Nephron (organoid): ENCODE measurements around the gene SULT2A1.
"Not testable (repeated sequence)": the region's sequence is repeated elsewhere in the genome, so short reads cannot be mapped to it uniquely, and the experiment has no call there.

ENCODE experiments used
- H3K27ac Mint-ChIP-seq, 3 experiments: 2 replicates each; pipeline ENCODE4 v1.8.0; 2020; ENCODE audit warnings: mixed read lengths in 3 of 3, mild to moderate bottlenecking in 2 of 3, moderate library complexity in 1 of 3
- H3K27me3 Mint-ChIP-seq: 2 replicates; pipeline ENCODE4 v1.8.0; 2021; ENCODE audit warnings: low read depth, mild to moderate bottlenecking, moderate library complexity, mixed read lengths
- H3K36me3 Mint-ChIP-seq: 2 replicates; pipeline ENCODE4 v1.8.0; 2020; ENCODE audit warnings: low read depth, mixed read lengths
- H3K4me1 Mint-ChIP-seq: 2 replicates; pipeline ENCODE4 v1.8.0; 2020; ENCODE audit warnings: mixed read lengths
- H3K4me3 Mint-ChIP-seq, 3 experiments: 2 replicates each; pipeline ENCODE4 v1.8.0; 2020; ENCODE audit warnings: mild to moderate bottlenecking in 3 of 3, mixed read lengths in 3 of 3, moderate library complexity in 2 of 3
- H3K9me3 Mint-ChIP-seq: 2 replicates; pipeline ENCODE4 v1.8.0; 2020; ENCODE audit warnings: mixed read lengths
- TF ChIP-seq, protein P1 (sequence below), 3 experiments: fragments of 200-600 bp; sonication (generic); IDR thresholded peaks; one replicate each; pipeline ENCODE4 v1.5.0; 2021; ENCODE audit warnings: antibody characterized with exemption in 3 of 3; ENCODE audit not compliant: unreplicated experiment in 3 of 3

Gene SULT2A1

DNA sequence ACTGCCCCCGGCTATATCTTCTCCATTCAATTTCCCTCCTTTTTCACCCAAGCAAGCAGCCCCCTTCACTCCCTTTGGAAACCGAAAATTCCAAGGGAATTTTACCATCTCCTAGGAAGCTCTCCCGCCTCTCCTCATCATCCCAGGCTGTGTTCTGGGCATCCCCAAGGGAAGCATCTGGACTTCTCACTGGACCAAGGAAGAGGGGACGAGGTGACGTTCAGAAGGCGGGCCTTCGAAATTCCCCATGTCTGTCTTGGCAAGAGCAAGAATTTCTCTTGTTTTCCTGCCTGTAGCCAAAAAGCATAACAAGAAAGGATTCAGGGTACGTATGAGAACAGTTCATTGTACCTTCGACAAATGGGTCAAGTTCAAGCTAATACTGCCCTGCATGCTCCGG lies 20.9 kb downstream of the SULT2A1 start:
- no peaks in the 10 kb centered on the region for H3K9me3 Mint-ChIP-seq
- H3K36me3 Mint-ChIP-seq, result no peaks in the 10 kb centered on the region
- H3K4me1 Mint-ChIP-seq, result peaks cover 11% of the 10 kb centered on the region
- H3K27ac Mint-ChIP-seq, result peak overlapping the region in 2 of 3 experiments; percentile 57 to 69
- H3K4me3 Mint-ChIP-seq, result no peak overlapping the region
- TF ChIP-seq, protein P1, sequence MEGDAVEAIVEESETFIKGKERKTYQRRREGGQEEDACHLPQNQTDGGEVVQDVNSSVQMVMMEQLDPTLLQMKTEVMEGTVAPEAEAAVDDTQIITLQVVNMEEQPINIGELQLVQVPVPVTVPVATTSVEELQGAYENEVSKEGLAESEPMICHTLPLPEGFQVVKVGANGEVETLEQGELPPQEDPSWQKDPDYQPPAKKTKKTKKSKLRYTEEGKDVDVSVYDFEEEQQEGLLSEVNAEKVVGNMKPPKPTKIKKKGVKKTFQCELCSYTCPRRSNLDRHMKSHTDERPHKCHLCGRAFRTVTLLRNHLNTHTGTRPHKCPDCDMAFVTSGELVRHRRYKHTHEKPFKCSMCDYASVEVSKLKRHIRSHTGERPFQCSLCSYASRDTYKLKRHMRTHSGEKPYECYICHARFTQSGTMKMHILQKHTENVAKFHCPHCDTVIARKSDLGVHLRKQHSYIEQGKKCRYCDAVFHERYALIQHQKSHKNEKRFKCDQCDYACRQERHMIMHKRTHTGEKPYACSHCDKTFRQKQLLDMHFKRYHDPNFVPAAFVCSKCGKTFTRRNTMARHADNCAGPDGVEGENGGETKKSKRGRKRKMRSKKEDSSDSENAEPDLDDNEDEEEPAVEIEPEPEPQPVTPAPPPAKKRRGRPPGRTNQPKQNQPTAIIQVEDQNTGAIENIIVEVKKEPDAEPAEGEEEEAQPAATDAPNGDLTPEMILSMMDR (IDR thresholded peaks at IDR 0.05; ENCODE audit: unreplicated experiment in 3 of 3), result no peak
- peaks cover 10% of the 10 kb centered on the region for H3K27me3 Mint-ChIP-seq

DNA sequence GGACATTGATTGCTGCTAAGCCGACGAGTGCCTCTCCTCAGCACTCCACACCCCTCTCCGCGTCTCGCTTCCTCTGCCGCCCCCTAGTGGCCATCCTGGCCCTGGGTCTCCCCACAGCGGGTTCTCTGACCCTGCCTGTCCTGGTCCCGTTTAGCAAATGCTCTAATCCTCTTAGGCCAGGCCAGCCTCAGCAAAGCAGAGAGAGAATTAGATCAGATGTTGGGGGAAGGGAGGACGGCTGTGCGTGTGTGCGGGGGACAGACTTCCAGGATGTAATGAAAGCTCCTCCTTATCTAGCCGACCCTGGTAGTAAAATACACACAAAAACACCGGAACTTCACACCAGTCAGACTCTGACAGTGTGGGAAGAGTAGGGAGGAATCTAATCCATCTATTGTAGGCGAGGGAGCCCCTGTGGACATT lies 22.6 kb downstream of the SULT2A1 start:
- Mint-ChIP-seq H3K9me3 (no peaks in the 10 kb centered on the region), H3K4me3 (no peak overlapping the region), H3K27me3 (peaks cover 10% of the 10 kb centered on the region), H3K36me3 (no peaks in the 10 kb centered on the region), H3K27ac (peak overlapping the region; percentile 29 to 83 (median 71)), H3K4me1 (peaks cover 11% of the 10 kb centered on the region)
- TF ChIP-seq, protein P1 (IDR thresholded peaks at IDR 0.05; ENCODE audit: unreplicated experiment in 3 of 3), result peak; percentile 96 to 98 (median 98)

DNA sequence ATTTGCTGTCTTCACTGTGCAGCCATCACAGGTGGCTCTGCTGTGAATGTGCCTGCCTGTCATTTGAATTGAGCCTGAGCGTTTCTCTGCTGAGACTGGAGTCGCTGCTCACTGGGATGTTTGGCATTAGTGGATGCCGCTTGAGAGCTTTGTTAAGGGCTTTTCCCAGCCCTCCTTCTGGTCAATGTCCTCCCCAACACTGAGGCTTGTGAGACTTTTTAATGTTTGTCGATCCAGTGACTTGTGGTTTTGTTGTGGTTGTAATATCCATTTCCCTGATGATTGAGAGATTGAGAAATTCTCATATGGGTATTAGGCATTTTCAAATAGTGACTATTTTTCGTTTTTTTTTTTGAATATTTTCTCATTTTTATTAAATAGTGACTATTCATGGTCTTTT lies 24.5 kb downstream of the SULT2A1 start:
- Mint-ChIP-seq H3K27me3 (peaks cover 10% of the 10 kb centered on the region), H3K4me1 (peaks cover 11% of the 10 kb centered on the region), H3K4me3 (no peak overlapping the region), H3K27ac (no peak overlapping the region), H3K9me3 (no peaks in the 10 kb centered on the region), H3K36me3 (no peaks in the 10 kb centered on the region)
- TF ChIP-seq, protein P1 (IDR thresholded peaks at IDR 0.05; ENCODE audit: unreplicated experiment in 3 of 3), result no peak

DNA sequence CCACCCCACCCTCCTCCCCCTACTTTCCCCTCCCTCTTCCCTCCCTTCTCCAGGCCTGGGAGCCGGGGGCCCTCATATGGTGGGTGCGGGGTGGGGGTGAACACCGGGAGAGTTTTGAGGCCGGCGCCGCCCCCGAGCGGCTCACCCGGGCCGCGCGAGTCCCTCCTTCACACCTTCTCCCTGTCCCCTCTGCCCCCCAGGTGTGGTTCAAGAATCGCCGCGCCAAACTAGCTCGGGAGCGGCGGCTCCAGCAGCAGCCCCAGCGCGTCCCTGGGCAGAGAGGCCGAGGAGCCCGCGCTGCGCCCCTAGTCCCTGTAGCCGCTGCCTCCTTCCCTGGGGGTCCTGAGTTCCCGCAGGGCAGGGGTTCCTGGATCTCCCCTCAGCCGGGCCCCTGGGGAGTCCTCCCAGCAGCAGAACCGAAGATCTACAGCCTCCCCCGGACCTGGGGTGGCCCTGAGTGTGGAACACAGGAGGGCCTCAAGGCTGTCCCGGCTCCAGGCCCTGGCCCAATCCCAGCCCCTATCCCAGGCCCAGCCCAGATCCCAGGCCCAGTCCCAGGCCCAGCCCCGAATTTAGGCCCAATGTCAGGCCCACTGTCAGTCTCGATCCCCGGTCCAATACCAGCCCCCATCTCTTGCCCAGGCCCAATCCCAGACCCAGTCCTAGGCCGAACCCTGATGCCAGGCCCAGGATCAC lies 25.4 kb downstream of the SULT2A1 start:
- Mint-ChIP-seq H3K36me3 (no peaks in the 10 kb centered on the region), H3K27me3 (peaks cover 10% of the 10 kb centered on the region), H3K9me3 (no peaks in the 10 kb centered on the region)

DNA sequence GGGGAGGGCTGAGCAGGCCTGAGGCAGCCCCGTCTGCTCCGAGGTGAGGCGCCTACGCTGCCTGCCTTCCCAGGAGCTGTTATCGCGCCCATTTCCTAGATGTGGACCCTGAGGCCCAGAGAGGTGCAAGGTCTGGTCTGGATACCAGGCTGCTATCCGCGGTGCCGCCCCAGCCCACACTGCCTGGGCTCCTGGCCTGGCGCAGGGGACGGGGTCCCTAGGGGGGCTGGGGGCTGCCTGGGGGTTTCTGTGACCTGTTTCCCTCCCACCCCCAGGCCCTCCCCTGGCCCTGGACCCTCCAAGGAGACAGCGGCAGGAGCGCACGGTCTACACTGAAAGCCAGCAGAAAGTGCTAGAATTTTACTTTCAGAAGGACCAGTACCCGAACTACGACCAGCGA lies 26.3 kb downstream of the SULT2A1 start:
- H3K27me3 Mint-ChIP-seq, result peaks cover 14% of the 10 kb centered on the region

More for the DNA sequence above, 25.4 kb downstream of the SULT2A1 start:
- H3K4me3 Mint-ChIP-seq, result no peak overlapping the region
- H3K27ac Mint-ChIP-seq, result no peak overlapping the region
- H3K4me1 Mint-ChIP-seq, result peaks cover 11% of the 10 kb centered on the region
- TF ChIP-seq, protein P1 (IDR thresholded peaks at IDR 0.05; ENCODE audit: unreplicated experiment in 3 of 3), result no peak

DNA sequence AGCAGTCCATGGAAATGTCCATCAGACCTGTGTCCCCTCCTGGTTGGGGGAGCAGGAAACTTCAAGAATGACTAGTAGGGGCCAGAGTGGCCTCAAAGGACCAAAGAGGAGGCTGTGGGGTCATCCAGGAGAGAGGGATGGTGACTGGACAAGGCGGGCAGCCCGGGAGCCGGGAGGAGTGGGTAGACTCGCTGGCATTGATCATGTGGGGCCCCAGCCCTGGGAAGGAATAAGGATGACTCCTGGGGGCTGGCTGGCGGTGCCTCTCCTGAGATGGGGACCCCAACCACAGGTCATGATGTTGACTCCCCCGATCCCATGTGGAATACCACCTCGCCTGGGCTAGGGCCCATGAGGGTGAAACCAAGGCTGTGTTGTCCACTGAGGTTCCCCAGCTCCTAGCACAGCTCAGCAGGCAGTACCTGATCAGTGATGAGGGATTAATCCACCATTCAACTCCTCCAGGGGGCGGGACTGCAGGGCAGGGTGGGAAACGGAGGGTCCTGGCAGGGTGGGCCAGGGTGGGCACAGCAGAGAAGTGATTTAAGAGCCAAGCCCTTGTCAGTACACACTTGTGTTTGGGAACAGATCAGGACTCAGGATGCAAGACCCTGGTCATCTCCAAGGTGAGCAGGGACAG lies 27.3 kb downstream of the SULT2A1 start, which contains the start of gene TPRX2:
TPRX2 (plus strand) TSS at position 590 of the 640 bp plus-strand sequence; CDS start at position 602, 12 bp downstream.
- H3K27me3 Mint-ChIP-seq, result peaks cover 21% of the 10 kb centered on the region
- H3K4me1 Mint-ChIP-seq, H3K4me3 Mint-ChIP-seq, H3K27ac Mint-ChIP-seq, H3K36me3 Mint-ChIP-seq, H3K9me3 Mint-ChIP-seq: not testable (repeated sequence)

More for the DNA sequence above, 26.3 kb downstream of the SULT2A1 start:
- H3K36me3 Mint-ChIP-seq, H3K4me3 Mint-ChIP-seq, H3K4me1 Mint-ChIP-seq, H3K27ac Mint-ChIP-seq, H3K9me3 Mint-ChIP-seq: not testable (repeated sequence)

DNA sequence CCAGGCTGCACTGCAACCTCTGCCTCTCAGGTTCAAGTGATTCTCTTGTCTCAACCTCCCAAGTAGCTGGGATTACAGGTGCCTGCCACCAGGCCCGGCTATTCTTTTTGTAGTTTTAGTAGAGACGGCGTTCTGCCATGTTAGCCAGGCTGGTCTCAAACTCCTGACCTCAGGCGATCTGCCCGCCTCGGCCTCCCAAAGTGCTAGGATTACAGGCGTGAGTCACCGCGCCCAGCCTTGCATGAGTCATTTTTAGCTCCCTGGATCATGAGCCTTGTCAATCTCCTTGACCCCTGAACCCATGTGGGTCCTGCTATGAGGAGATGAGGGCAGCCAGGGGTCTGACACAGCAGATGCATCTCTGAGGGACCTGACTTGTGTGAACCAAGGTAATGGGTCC lies 27.9 kb downstream of the SULT2A1 start:
- not testable (repeated sequence) for H3K9me3 Mint-ChIP-seq
- H3K27me3 Mint-ChIP-seq, result peaks cover 25% of the 10 kb centered on the region

More for the DNA sequence above, 27.9 kb downstream of the SULT2A1 start:
- not testable (repeated sequence) for H3K4me3 Mint-ChIP-seq, H3K4me1 Mint-ChIP-seq, H3K36me3 Mint-ChIP-seq, H3K27ac Mint-ChIP-seq
